ENCODE data around the gene PLEKHN1.
"Not testable (repeated sequence)": the region's sequence is repeated elsewhere in the genome, so short reads cannot be mapped to it uniquely, and the experiment has no call there.

PLEKHN1 gene

DNA sequence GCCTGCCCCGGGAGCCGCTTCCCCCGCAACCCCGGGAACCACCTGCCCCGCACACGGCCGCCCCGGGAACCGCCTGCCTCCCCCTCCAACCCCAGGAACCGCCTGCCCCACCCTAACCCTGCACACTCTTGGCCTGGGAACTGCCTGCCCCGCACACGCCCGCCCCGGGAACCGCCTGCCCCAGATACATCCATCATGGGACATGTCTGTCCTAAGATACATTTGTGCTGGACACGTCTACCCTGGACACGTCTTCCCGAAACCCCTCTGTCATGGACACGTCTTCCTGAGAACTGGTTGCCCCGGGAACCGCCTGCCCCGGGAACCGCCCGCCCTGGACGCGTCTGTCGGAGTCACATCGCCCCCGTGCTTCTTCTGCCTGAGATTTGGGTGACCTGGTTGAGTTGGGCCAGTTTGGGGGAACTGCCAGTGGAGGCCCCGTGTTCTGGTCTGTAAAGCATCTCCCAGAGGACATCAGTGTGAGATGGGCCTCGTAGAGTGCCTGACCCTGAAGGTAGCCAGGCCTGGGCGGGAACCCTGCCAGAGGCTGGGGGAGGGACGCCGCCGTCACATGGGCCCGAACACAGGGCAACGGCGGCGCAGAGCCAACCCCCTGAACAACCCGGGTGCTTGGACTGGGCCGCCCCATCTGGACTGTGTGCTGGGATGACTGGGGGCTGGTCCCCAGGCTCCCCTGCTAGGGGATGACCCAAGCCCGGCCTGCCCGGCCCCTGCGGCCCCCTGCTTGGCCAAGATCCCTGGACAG lies 12.0 kb downstream of the PLEKHN1 start:
- DNase-seq, result no peak

GRCh38 chr1:978835-979743 lies 12.8 kb downstream of the PLEKHN1 start:
- DNase-seq, result no peak

GRCh38 chr1:979744-980072 lies 13.4 kb downstream of the PLEKHN1 start:
- DNase-seq, result no peak

DNA sequence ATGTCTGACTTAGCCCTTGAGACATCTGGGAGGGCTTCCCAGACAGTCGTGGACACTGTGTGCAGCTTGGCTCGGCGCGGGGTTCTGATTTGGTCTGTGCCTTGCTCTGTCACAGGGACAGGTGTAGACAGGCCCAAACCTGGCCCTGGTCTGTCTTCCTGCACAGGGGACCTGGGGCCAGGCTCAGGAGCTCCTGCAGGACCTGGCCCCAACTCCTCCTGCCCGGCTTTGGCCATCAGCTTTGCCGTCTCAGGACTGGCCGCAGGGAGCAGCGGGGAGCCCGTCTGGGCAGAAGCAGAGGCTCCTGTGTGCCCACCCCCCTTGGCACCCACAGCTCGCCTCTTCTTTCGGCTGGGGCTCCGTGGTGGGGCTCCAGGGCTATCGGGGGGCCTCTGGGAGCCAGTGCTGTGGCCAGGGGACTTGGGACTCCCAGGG lies 13.9 kb downstream of the PLEKHN1 start:
- DNase-seq, result no peak

- no peak for DNase-seq
Observed at GRCh38 chr1:980602-981395, 14.5 kb downstream of the PLEKHN1 start.

- no peak for DNase-seq
Observed at GRCh38 chr1:981491-981954, 15.2 kb downstream of the PLEKHN1 start.

DNA sequence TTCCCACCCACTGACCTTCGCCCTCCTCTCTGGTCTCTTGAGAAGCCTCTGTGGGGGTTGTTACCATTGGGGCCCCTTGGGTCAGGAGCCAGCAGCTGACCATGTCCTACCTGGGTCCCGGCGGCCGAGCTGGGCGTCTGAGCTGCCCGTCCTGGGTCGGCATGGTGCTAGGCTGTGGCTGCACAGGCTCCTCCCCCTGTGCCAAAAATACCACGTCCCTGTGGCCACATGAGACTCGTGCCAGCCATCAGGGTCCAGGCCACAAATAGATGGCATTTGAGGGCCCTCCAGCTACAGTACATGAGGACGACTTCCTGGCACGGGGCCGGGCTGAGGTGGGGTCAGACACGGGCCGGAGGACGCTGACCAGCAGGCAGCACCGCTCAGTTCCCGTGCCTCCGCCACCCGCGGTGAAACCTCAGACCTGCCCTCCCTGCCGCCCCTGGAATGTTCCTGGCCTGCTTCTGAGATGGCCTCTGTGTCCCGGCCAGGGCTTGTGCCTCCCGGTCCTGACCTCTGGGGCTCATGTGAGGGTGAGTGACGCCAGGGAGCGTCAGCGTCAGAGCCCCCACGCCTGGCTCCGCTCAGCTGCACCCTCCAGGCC lies 15.8 kb downstream of the PLEKHN1 start, which contains the start of gene PERM1:
PERM1 (minus strand) TSS at position 139 of the 604 bp plus-strand sequence. CDS start 1,064 bp downstream, outside the sequence.
- DNase-seq, result no peak

- no peak for DNase-seq
Observed at GRCh38 chr1:982765-983436, 16.6 kb downstream of the PLEKHN1 start.

DNA sequence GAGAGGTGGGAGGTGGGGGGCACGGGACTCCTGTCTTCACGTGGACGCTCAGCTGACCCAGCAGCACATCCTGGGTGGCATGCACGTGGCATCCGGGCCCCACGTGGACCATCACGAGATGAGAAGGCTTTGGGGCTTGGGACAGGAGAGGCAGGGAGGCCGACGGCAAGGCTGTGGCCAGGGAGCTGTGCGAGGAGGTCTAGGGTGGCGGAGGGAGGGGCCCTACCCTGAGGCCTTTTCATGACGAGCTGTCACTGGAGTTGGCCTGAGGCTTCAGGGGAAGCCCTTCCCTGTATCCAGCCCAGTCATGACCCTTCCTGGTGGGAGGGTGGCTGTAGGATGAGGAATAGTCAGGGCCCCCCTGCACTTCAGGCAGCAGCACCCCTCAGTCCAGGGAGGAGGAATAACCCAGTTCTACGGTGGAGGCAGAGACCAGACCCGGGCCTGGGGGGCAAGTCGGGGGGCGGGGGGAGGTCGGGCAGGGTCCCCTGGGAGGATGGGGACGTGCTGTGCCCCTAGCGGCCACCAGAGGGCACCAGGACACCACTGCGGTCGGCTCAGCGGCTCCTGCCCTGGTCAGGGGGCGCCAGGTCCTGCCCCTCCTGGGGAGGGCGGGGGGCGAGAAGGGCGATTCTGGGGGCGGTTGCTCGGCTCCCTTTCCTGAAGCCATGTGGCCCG lies 17.7 kb downstream of the PLEKHN1 start:
- peak; percentile 42 for DNase-seq

DNA sequence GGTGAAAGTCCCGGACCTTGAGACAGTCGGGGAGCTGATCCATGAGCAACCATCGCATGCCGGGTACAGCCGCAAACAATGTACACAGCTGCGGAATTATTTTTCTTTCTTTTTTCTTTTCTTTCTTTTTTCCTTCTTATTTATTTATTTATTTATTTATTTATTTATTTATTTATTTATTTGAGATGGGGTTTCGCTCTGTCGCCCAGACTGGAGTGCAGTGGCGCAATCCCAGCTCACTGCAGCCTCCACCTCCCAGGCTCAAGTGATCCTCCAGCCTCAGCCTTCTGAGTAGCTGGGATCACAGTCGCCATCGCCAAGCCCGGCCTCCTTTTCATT lies 18.2 kb downstream of the PLEKHN1 start:
- no peak for DNase-seq

DNA sequence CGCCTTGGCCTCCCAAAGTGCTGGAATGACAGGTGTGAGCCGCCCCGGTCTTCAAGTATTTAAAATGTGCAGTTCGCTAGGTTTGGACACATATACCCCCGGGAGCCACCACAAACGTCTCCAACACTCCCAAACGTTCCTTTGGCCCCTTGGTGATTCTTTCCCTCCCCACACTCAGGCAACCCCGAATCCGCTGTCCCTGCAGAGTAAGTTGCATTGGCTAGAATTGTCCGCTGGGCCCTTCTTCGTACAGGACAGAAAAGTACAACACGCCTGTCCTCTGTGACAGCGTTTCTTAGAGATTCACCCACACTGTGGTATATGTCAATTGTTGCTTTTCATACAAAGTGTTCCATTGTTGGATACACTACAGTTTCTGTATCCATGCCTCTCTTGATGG lies 18.8 kb downstream of the PLEKHN1 start:
- no peak for DNase-seq

DNA sequence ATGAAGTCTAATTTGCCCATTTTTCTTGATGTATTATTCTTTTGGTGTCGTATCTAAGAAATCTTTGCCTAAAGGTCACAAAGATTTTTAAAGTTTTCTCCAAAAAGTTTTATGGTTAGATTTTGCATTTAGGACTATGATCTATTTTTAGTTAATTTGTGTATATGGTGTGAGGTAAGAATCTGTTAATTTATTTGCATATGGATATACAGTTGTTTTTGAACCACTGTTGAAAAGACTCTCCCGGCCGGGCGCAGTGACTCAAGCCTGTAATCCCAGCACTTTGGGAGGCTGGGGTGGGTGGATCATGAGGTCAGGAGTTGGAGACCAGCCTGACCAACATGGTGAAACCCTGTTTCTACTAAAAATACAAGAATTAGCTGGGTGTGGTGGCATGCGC lies 21.8 kb downstream of the PLEKHN1 start:
- not testable (repeated sequence) for DNase-seq

GRCh38 chr1:991275-991674 lies 25.0 kb downstream of the PLEKHN1 start:
- DNase-seq, result not testable (repeated sequence)

- DNase-seq, result no peak
Observed at GRCh38 chr1:991895-992294, 25.6 kb downstream of the PLEKHN1 start.

- DNase-seq, result no peak
Observed at GRCh38 chr1:992362-992761, 26.1 kb downstream of the PLEKHN1 start.

GRCh38 chr1:993379-993995 lies 27.2 kb downstream of the PLEKHN1 start:
- no peak for DNase-seq

GRCh38 chr1:994546-994945 lies 28.3 kb downstream of the PLEKHN1 start:
- DNase-seq, result not testable (repeated sequence)

- DNase-seq, result no peak
Observed at GRCh38 chr1:995665-996633, 29.7 kb downstream of the PLEKHN1 start.

- no peak for DNase-seq
Observed at GRCh38 chr1:996851-997712, 30.8 kb downstream of the PLEKHN1 start.
